RWPE1 (cell line): ENCODE measurements around the gene ZFP62.
"Not testable (repeated sequence)": the region's sequence is repeated elsewhere in the genome, so short reads cannot be mapped to it uniquely, and the experiment has no call there.

Experiments used
- CTCF ChIA-PET: fragments of 350-600 bp; sonication (Branson Sonifier 250); formaldehyde crosslinking; extraction: SDS; loops from one replicate; lab custom pipeline; 2021; lab: Yijun Ruan, JAX
- POLR2A ChIA-PET: fragments of 400-600 bp; formaldehyde crosslinking; extraction: SDS; loops from one replicate; lab custom pipeline; 2020; ENCODE audit warnings: antibody characterized with exemption; ENCODE audit not compliant: low non-redundant PET; lab: Yijun Ruan, JAX
- DNase-seq: peaks from one replicate; pipeline ENCODE4 v3.0.0; 2012; ENCODE audit warnings: low spot score
- H3K27ac ChIP-seq: fragments of 450-650 bp; 2 replicates; pipeline ENCODE4 v1.5.1; 2017
- CTCF ChIP-seq: fragments of 450-650 bp; conservative IDR thresholded peaks from 2 replicates; pipeline ENCODE4 v1.5.1; 2017; ENCODE audit warnings: low read depth, mild to moderate bottlenecking

ZFP62 gene

GRCh38 chr5:180901319-180902009 lies 40.4 kb upstream of the ZFP62 start:
- POLR2A ChIA-PET = no interaction called here

GRCh38 chr5:180900178-180900577 lies 39.1 kb upstream of the ZFP62 start:
- TF ChIP-seq CTCF = no peak
- ChIA-PET POLR2A (no interaction called here), CTCF (interaction anchor here (0.7 to 1.2 kb wide), 2 partner anchors 31 to 181 kb away, joined by 4 to 5 read pairs; no protein-coding TSS in a partner anchor)
- no peak overlapping the region for H3K27ac ChIP-seq
- DNase-seq = no peak

More at GRCh38 chr5:180901319-180902009, 40.4 kb upstream of the ZFP62 start:
- DNase-seq = no peak
- TF ChIP-seq CTCF = no peak
- CTCF ChIA-PET = no interaction called here
- no peak overlapping the region for H3K27ac ChIP-seq

- DNase-seq = peak; percentile 17
- no peak within 1 kb of the TSS for H3K27ac ChIP-seq
- TF ChIP-seq CTCF = no peak
- ChIA-PET CTCF (no interaction called here), POLR2A (no interaction called here)
Observed at GRCh38 chr5:180898621-180899246, 37.7 kb upstream of the ZFP62 start, which contains the start of gene BTNL8. Gene BTNL8, plus strand, starts transcription at chr5:180899159. Its CDS starts 152 bp downstream, at chr5:180899311.

GRCh38 chr5:180895330-180895729 lies 34.3 kb upstream of the ZFP62 start:
- DNase-seq, POLR2A ChIA-PET, H3K27ac ChIP-seq, CTCF ChIA-PET: not testable (repeated sequence)

- POLR2A ChIA-PET = no interaction called here
- CTCF ChIA-PET = no interaction called here
Observed at GRCh38 chr5:180889381-180889780, 28.3 kb upstream of the ZFP62 start.

GRCh38 chr5:180885845-180886529 lies 24.9 kb upstream of the ZFP62 start:
- CTCF ChIA-PET, POLR2A ChIA-PET, DNase-seq, H3K27ac ChIP-seq: not testable (repeated sequence)

More at GRCh38 chr5:180889381-180889780, 28.3 kb upstream of the ZFP62 start:
- no peak overlapping the region for H3K27ac ChIP-seq
- TF ChIP-seq CTCF = no peak
- no peak for DNase-seq

GRCh38 chr5:180875860-180876426 lies 14.9 kb upstream of the ZFP62 start:
- no peak overlapping the region for H3K27ac ChIP-seq
- POLR2A ChIA-PET = no interaction called here
- CTCF ChIA-PET = interaction anchor here (0.6 to 1.3 kb wide), 2 partner anchors 191 to 297 kb away, joined by 3 to 4 read pairs; no protein-coding TSS in a partner anchor
- no peak for TF ChIP-seq CTCF
- DNase-seq = no peak
